ENCODE results near the gene CIT.

- TF ChIP-seq REST (IDR thresholded peaks at IDR 0.05) (no peak), EGR1 (IDR thresholded peaks at IDR 0.05; ENCODE audit: low read depth in 2 of 2) (no peak), SP1 (IDR thresholded peaks at IDR 0.05) (no peak), RAD21 (IDR thresholded peaks at IDR 0.05) (no peak), HNF4A (conservative IDR thresholded peaks at IDR 0.05) (no peak), ATF3 (IDR thresholded peaks at IDR 0.05) (no peak), HNF4G (IDR thresholded peaks at IDR 0.05) (no peak), ZBTB33 (IDR thresholded peaks at IDR 0.05) (no peak), TAF1 (conservative IDR thresholded peaks at IDR 0.05) (no peak)
- TF ChIP-seq, protein P1, sequence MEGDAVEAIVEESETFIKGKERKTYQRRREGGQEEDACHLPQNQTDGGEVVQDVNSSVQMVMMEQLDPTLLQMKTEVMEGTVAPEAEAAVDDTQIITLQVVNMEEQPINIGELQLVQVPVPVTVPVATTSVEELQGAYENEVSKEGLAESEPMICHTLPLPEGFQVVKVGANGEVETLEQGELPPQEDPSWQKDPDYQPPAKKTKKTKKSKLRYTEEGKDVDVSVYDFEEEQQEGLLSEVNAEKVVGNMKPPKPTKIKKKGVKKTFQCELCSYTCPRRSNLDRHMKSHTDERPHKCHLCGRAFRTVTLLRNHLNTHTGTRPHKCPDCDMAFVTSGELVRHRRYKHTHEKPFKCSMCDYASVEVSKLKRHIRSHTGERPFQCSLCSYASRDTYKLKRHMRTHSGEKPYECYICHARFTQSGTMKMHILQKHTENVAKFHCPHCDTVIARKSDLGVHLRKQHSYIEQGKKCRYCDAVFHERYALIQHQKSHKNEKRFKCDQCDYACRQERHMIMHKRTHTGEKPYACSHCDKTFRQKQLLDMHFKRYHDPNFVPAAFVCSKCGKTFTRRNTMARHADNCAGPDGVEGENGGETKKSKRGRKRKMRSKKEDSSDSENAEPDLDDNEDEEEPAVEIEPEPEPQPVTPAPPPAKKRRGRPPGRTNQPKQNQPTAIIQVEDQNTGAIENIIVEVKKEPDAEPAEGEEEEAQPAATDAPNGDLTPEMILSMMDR (IDR thresholded peaks at IDR 0.05; ENCODE audit: low read depth, low read length, missing input control) = no peak
- TF ChIP-seq, protein P2, sequence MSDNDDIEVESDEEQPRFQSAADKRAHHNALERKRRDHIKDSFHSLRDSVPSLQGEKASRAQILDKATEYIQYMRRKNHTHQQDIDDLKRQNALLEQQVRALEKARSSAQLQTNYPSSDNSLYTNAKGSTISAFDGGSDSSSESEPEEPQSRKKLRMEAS (IDR thresholded peaks at IDR 0.05) = no peak
Observed at GRCh38 chr12:119725523-119725922, 151.6 kb downstream of the CIT start.
